ENCODE measurements around the gene EIF4H.

- TF ChIP-seq CTCF (optimal IDR thresholded peaks at IDR 0.05 in 1 of 3, IDR thresholded peaks at IDR 0.05 in 1 of 3, conservative IDR thresholded peaks at IDR 0.05 in 1 of 3; ENCODE audit: extremely low read depth in 1 of 3, insufficient read depth in 2 of 3, low read length in 3 of 3) (no peak), EZH2 (IDR thresholded peaks at IDR 0.05; ENCODE audit: low read length) (no peak)
Measured at GRCh38 chr7:74126220-74126880, 47.8 kb upstream of the EIF4H start.

Data from keratinocyte (primary cell).